ENCODE measurements around the gene UCK1. TPM values are rescaled to one million over a fixed set of nuclear protein-coding genes. Genes with fewer than 3 reads are reported as not detected.

Gene UCK1
- total and polyA plus RNA-seq, 4 donors: 17.6 to 28.6 (median 25.1) TPM

DNA sequence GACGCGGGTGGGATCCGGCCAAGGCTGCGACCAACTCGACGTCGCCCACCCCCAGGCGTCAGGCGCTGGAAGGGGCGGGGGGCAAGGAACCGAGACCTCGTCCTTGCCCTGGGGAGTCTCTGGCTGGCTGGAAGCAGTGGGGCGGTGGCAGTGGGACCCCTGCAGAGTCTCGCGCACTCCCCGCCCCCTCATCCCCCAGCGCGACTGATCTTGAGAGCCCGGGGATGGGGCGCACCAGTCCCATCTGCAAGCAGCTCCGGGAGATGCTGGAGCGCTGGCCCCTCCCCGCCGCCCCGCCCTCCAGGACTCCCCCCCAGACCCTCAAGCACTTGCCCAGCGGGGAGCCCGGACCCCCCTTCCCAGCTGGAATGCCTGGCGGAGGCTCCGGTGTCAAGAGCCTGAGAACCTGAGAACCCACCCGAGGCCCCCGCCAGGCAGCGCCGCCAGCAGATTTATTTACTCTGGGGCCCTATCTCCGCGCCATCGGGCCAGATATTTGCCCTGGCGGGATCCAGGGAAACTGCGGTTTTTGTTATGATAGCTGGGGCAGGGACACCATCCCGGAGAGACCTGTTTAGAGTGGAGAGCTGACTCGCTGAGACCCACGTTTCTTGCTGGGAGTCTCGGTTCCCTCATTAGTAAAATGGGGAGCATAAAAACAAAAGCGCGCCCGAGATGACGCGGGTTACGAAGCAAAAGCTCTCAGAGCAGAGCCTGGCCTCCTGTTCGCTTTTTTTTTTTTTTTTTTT is 15.4 kb upstream of the UCK1 start:
- TF ChIP-seq, protein P1, sequence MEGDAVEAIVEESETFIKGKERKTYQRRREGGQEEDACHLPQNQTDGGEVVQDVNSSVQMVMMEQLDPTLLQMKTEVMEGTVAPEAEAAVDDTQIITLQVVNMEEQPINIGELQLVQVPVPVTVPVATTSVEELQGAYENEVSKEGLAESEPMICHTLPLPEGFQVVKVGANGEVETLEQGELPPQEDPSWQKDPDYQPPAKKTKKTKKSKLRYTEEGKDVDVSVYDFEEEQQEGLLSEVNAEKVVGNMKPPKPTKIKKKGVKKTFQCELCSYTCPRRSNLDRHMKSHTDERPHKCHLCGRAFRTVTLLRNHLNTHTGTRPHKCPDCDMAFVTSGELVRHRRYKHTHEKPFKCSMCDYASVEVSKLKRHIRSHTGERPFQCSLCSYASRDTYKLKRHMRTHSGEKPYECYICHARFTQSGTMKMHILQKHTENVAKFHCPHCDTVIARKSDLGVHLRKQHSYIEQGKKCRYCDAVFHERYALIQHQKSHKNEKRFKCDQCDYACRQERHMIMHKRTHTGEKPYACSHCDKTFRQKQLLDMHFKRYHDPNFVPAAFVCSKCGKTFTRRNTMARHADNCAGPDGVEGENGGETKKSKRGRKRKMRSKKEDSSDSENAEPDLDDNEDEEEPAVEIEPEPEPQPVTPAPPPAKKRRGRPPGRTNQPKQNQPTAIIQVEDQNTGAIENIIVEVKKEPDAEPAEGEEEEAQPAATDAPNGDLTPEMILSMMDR (IDR thresholded peaks at IDR 0.05; ENCODE audit: control extremely low read depth, extremely low read depth): no peak
- 3% methylated on average over 46 to 49 of the region's 49 CpGs for WGBS, 2 donors
- no peak overlapping the region for H3K4me3 ChIP-seq
- H3K27me3 ChIP-seq (ENCODE audit: control insufficient read depth in 3 of 3, insufficient read depth in 3 of 3, low read length in 2 of 3): peaks cover 0 to 14% (median 5%) of the 10 kb centered on the region in 3 donors
- DNase-seq (peak; percentile 76 to 88 (median 81)), ATAC-seq (ENCODE audit: insufficient read depth, low FRiP score) (no peak)
- peak overlapping the region in 1 of 2 donors; percentile 47 for H3K27ac ChIP-seq (ENCODE audit: low read depth in 1 of 2, low read length in 1 of 2)
- no peak overlapping the region for H3K9ac ChIP-seq (ENCODE audit: insufficient read depth in 1 of 2, low read length in 2 of 2)
- no peaks in the 10 kb centered on the region for H3K36me3 ChIP-seq (ENCODE audit: control insufficient read depth in 4 of 4, insufficient read depth in 4 of 4, low read length in 4 of 4)
- peaks cover 0 to 11% (median 6%) of the 10 kb centered on the region in 4 donors for H3K9me3 ChIP-seq (ENCODE audit: control insufficient read depth in 4 of 4, insufficient read depth in 3 of 4, low read length in 3 of 4)
- H3K4me1 ChIP-seq (ENCODE audit: control insufficient read depth in 5 of 5, insufficient read depth in 5 of 5, low read length in 5 of 5): peaks cover 0 to 14% (median 0%) of the 10 kb centered on the region in 5 donors

- H3K4me1 ChIP-seq (ENCODE audit: control insufficient read depth in 5 of 5, insufficient read depth in 5 of 5, low read length in 5 of 5): peaks cover 0 to 14% (median 0%) of the 10 kb centered on the region in 5 donors
- peaks cover 0 to 11% (median 6%) of the 10 kb centered on the region in 4 donors for H3K9me3 ChIP-seq (ENCODE audit: control insufficient read depth in 4 of 4, insufficient read depth in 3 of 4, low read length in 3 of 4)
- peak overlapping the region; percentile 27 for H3K4me3 ChIP-seq
- ATAC-seq (ENCODE audit: insufficient read depth, low FRiP score) (no peak), DNase-seq (peak in 1 of 3 donors; percentile 37)
- H3K27ac ChIP-seq (ENCODE audit: low read depth in 1 of 2, low read length in 1 of 2): peak overlapping the region in 1 of 2 donors; percentile 77
- TF ChIP-seq, protein P1 (IDR thresholded peaks at IDR 0.05; ENCODE audit: control extremely low read depth, extremely low read depth): no peak
- H3K27me3 ChIP-seq (ENCODE audit: control insufficient read depth in 3 of 3, insufficient read depth in 3 of 3, low read length in 2 of 3): peaks cover 0 to 14% (median 5%) of the 10 kb centered on the region in 3 donors
- no peaks in the 10 kb centered on the region for H3K36me3 ChIP-seq (ENCODE audit: control insufficient read depth in 4 of 4, insufficient read depth in 4 of 4, low read length in 4 of 4)
- 4 to 5% methylated on average over 20 to 30 of the region's 30 CpGs for WGBS, 2 donors
- no peak overlapping the region for H3K9ac ChIP-seq (ENCODE audit: insufficient read depth in 1 of 2, low read length in 2 of 2)
Observed at GRCh38 chr9:131545786-131546335, 14.8 kb upstream of the UCK1 start.

- peak within 1 kb of the TSS; percentile 49 for H3K4me3 ChIP-seq
- TF ChIP-seq, protein P1 (IDR thresholded peaks at IDR 0.05; ENCODE audit: control extremely low read depth, extremely low read depth): no peak
- peak within 1 kb of the TSS in 1 of 2 donors; percentile 77 for H3K27ac ChIP-seq (ENCODE audit: low read depth in 1 of 2, low read length in 1 of 2)
- H3K9ac ChIP-seq (ENCODE audit: insufficient read depth in 1 of 2, low read length in 2 of 2): no peak within 1 kb of the TSS
- peak; percentile 86 for ATAC-seq (ENCODE audit: insufficient read depth, low FRiP score)
- H3K4me1 ChIP-seq (ENCODE audit: control insufficient read depth in 5 of 5, insufficient read depth in 5 of 5, low read length in 5 of 5): peaks cover 0 to 14% (median 0%) of the 10 kb centered on the region in 5 donors
- H3K27me3 ChIP-seq (ENCODE audit: control insufficient read depth in 3 of 3, insufficient read depth in 3 of 3, low read length in 2 of 3): peaks cover 0 to 14% (median 5%) of the 10 kb centered on the region in 3 donors
- DNase-seq: peak; percentile 64 to 87 (median 82)
- H3K9me3 ChIP-seq (ENCODE audit: control insufficient read depth in 4 of 4, insufficient read depth in 3 of 4, low read length in 3 of 4): peaks cover 0 to 11% (median 6%) of the 10 kb centered on the region in 4 donors
- H3K36me3 ChIP-seq (ENCODE audit: control insufficient read depth in 4 of 4, insufficient read depth in 4 of 4, low read length in 4 of 4): no peaks in the 10 kb centered on the region
- 21 to 25% methylated on average over 50 of the region's 50 CpGs for WGBS, 2 donors
Observed at GRCh38 chr9:131545003-131545785, 14.1 kb upstream of the UCK1 start, which contains the start of gene PRRT1B. Gene PRRT1B, plus strand, starts transcription at chr9:131545523. Its CDS starts 93 bp downstream, at chr9:131545616.
